ENCODE measurements around the gene PMS1. TPM values are rescaled to one million over a fixed set of nuclear protein-coding genes. Genes with fewer than 3 reads are reported as not detected.
A peak's percentile ranks its signal among the peaks of the same experiment; 100 is the strongest.

The PMS1 gene
- total and polyA plus RNA-seq, 12 donors, result 8.0 to 32.7 (median 19.2) TPM

DNA sequence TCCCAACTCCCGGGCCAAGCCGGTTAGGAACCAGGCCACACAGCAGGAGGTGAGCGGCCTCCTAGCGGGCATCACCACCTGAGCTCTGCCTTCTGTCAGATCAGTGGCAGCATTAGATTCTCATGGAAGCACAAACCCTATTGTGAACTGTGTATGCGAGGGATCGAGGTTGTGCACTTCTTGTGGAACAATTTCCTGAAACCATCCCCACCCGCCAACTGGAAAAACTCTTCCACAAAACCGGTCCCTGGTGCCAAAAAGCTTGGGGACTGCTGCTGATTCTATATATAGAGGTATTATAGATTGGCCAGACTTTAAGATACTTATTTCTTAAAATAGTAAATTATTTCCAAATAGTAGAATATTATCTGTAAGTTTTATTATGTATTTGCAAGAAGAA is 89.4 kb downstream of the PMS1 start:
- 96 to 99% (median 97%) methylated on average over 8 of the region's 8 CpGs for WGBS, 4 donors
- no peaks in the 10 kb centered on the region for H3K9me3 ChIP-seq (replicated peaks in 1 of 3)

DNA sequence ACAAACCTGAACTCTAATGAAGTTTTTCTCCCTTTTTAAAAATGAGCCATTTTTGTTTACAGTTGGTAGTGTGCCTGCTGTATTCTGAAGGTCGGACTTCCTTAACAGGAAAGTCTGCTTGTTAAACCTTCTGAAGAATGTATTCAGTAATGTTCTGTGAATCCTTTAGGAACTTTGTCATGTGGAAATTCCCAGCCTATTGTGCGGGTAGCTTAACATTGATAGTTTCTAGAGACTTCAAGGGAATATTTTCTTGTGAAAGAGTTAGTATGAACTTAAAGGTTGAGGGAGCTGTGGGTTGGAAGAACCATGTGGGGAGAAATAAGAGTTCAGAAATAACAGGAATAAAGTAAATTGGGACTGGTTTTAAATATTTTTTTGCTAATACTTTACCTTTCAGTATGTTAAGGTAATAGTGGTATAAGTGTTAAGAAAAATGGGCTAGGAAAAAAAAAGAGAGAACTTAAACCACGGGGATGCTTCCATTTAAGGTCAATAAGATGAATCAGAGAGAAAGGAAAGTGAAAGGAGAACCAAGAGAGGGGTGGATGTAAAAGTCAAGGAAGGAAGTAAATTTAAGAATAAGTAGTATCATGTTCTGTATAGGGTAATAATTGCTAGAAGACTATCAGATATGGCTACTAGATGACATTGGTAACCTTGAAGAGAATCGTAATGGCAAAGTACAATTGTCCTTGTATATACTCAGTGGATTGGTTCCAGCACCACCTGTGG is 90.5 kb downstream of the PMS1 start:
- no peak for TF ChIP-seq POLR2A (IDR thresholded peaks at IDR 0.05)
- TF ChIP-seq, protein P1, sequence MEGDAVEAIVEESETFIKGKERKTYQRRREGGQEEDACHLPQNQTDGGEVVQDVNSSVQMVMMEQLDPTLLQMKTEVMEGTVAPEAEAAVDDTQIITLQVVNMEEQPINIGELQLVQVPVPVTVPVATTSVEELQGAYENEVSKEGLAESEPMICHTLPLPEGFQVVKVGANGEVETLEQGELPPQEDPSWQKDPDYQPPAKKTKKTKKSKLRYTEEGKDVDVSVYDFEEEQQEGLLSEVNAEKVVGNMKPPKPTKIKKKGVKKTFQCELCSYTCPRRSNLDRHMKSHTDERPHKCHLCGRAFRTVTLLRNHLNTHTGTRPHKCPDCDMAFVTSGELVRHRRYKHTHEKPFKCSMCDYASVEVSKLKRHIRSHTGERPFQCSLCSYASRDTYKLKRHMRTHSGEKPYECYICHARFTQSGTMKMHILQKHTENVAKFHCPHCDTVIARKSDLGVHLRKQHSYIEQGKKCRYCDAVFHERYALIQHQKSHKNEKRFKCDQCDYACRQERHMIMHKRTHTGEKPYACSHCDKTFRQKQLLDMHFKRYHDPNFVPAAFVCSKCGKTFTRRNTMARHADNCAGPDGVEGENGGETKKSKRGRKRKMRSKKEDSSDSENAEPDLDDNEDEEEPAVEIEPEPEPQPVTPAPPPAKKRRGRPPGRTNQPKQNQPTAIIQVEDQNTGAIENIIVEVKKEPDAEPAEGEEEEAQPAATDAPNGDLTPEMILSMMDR (IDR thresholded peaks at IDR 0.05), result no peak
- no peaks in the 10 kb centered on the region for H3K27me3 ChIP-seq
- DNase-seq, result no peak
- H3K27ac ChIP-seq, result peak overlapping the region in 1 of 5 donors; percentile 42
- 42 to 55% (median 48%) methylated on average over 4 of the region's 4 CpGs for WGBS, 4 donors
- H3K36me3 ChIP-seq (replicated peaks in 1 of 2), result no peaks in the 10 kb centered on the region
- peaks cover 3 to 6% of the 10 kb centered on the region in 2 donors for H3K4me1 ChIP-seq (replicated peaks in 1 of 2)
- intact Hi-C loops (cut with DNase I), result no loop called here
- H3K9me3 ChIP-seq (replicated peaks in 1 of 3), result no peaks in the 10 kb centered on the region
- peak overlapping the region in 1 of 4 donors; percentile 41 for H3K4me3 ChIP-seq

More for the DNA sequence above, 89.4 kb downstream of the PMS1 start:
- H3K27ac ChIP-seq, result no peak overlapping the region
- TF ChIP-seq, protein P1 (IDR thresholded peaks at IDR 0.05), result no peak
- TF ChIP-seq POLR2A (IDR thresholded peaks at IDR 0.05), result no peak
- H3K27me3 ChIP-seq, result no peaks in the 10 kb centered on the region
- H3K4me3 ChIP-seq, result no peak overlapping the region
- intact Hi-C loops (cut with DNase I), result no loop called here
- H3K4me1 ChIP-seq (replicated peaks in 1 of 2), result peaks cover 4 to 8% of the 10 kb centered on the region in 2 donors
- H3K36me3 ChIP-seq (replicated peaks in 1 of 2), result no peaks in the 10 kb centered on the region
- no peak for DNase-seq

DNA sequence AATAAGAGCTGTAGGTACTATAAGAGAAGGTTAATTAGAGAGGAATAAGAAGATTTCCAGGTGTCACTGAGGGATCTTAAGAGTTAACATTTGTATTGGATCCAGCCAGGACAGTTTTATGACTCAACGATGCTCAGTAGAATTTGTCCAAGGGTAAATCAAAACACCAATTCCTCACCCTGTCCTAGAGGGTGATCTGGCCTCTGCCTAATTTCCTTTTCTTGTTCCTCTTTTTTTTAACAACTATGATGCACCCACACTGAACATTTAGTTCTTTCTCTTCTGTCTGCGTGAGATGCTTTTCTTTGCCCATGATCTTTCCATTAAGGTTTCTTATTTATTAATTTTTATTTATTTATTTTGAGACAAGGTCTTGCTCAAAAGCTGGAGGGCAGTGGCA is 92.0 kb downstream of the PMS1 start:
- TF ChIP-seq, protein P1 (IDR thresholded peaks at IDR 0.05), result no peak
- TF ChIP-seq POLR2A (IDR thresholded peaks at IDR 0.05), result no peak
- H3K36me3 ChIP-seq (replicated peaks in 1 of 2), result no peaks in the 10 kb centered on the region
- WGBS, 4 donors, result 39 to 46% (median 44%) methylated on average over 2 of the region's 2 CpGs
- H3K27me3 ChIP-seq, result no peaks in the 10 kb centered on the region
- no peaks in the 10 kb centered on the region for H3K4me1 ChIP-seq (replicated peaks in 1 of 2)
- H3K9me3 ChIP-seq (replicated peaks in 1 of 3), result no peaks in the 10 kb centered on the region
- no peak overlapping the region for H3K27ac ChIP-seq
- intact Hi-C loops (cut with DNase I), result no loop called here
- no peak for DNase-seq
- H3K4me3 ChIP-seq, result no peak overlapping the region

DNA sequence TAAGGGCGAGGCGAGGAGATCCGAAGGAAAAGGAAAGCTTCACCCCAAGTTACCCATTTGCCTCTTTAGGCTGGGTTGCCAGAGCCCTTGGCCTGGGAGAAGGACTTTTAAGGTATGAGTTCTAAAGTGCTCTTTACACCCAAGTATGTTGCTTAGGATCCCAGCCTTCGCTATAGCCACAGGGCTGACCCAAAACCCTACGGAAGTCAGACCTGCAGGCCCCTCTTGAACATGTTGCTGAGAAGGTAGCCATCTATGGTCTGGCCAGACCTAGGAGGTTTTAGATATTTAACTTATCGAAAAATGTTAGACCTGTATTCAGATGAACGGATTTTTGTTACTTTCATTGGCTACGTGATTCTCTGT is 95.4 kb downstream of the PMS1 start:
- H3K4me1 ChIP-seq (replicated peaks in 1 of 2), result no peaks in the 10 kb centered on the region
- intact Hi-C loops (cut with DNase I), result no loop called here
- 90 to 96% (median 95%) methylated on average over 5 to 8 of the region's 8 CpGs for WGBS, 4 donors
- no peak overlapping the region for H3K27ac ChIP-seq
- H3K36me3 ChIP-seq (replicated peaks in 1 of 2), result no peaks in the 10 kb centered on the region
- DNase-seq, result no peak
- no peaks in the 10 kb centered on the region for H3K9me3 ChIP-seq (replicated peaks in 1 of 3)
- no peaks in the 10 kb centered on the region for H3K27me3 ChIP-seq
- TF ChIP-seq POLR2A (IDR thresholded peaks at IDR 0.05), result no peak
- TF ChIP-seq, protein P1 (IDR thresholded peaks at IDR 0.05), result no peak
- no peak overlapping the region for H3K4me3 ChIP-seq
